SU-DHL-6 (cell line): ENCODE measurements around the gene ACVRL1.

ENCODE experiments used
- H2AFZ ChIP-seq: fragments of 200-600 bp; sonication (generic); 2 replicates; pipeline ENCODE4 v1.6.1; 2014; ENCODE audit warnings: low read depth, mild to moderate bottlenecking, moderate library complexity, mixed read lengths, antibody characterized with exemption, low read length; ENCODE audit not compliant: severe bottlenecking
- H3F3A ChIP-seq: fragments of 200-600 bp; shearing (Covaris generic); 2 replicates; pipeline ENCODE4 v1.6.0; 2016; ENCODE audit warnings: antibody characterized with exemption, mild to moderate bottlenecking; ENCODE audit not compliant: insufficient read depth
- H3K27ac ChIP-seq: fragments of 200-600 bp; sonication (generic); 2 replicates; pipeline ENCODE4 v1.5.1; 2016; ENCODE audit warnings: low read depth, mild to moderate bottlenecking, low read length, moderate library complexity, mixed read lengths
- H3K27me3 ChIP-seq: fragments of 200-600 bp; sonication (generic), shearing (Covaris generic); 2 replicates; pipeline ENCODE4 v1.6.0; 2014; ENCODE audit warnings: mild to moderate bottlenecking, low read length
- H3K36me3 ChIP-seq: fragments of 200-600 bp; sonication (generic); 2 replicates; pipeline ENCODE4 v1.6.1; 2014; ENCODE audit warnings: mild to moderate bottlenecking, low read length, mixed read lengths
- H3K4me2 ChIP-seq: fragments of 300-600, 200-600 bp; shearing (Covaris generic), sonication (generic); 2 replicates; pipeline ENCODE4 v1.6.0; 2014; ENCODE audit warnings: low read length, low read depth, mild to moderate bottlenecking; ENCODE audit not compliant: poor library complexity, severe bottlenecking
- H3K4me3 ChIP-seq: fragments of 200-600 bp; sonication (generic); 2 replicates; pipeline ENCODE4 v1.5.1; 2014; ENCODE audit warnings: antibody characterized with exemption, low read length, mild to moderate bottlenecking, mixed read lengths; ENCODE audit not compliant: insufficient read depth, poor library complexity, severe bottlenecking
- H3K79me2 ChIP-seq: fragments of 200-600 bp; sonication (generic); 2 replicates; pipeline ENCODE4 v1.6.1; 2014; ENCODE audit warnings: mild to moderate bottlenecking, low read length, moderate library complexity; ENCODE audit not compliant: insufficient read depth
- H3K9ac ChIP-seq: fragments of 200-600 bp; sonication (generic); 2 replicates; pipeline ENCODE4 v1.7.0; 2014; ENCODE audit warnings: mild to moderate bottlenecking, low read length
- H3K9me2 ChIP-seq: fragments of 200-600 bp; sonication (generic); replicated peaks from 2 replicates; pipeline ENCODE4 v1.6.1; 2014; ENCODE audit warnings: low read length; ENCODE audit not compliant: insufficient read depth
- H3K9me3 ChIP-seq: fragments of 200-600 bp; sonication (generic); 2 replicates; pipeline ENCODE4 v1.6.1; 2014; ENCODE audit warnings: low read length, mixed read lengths; ENCODE audit not compliant: insufficient read depth
- H4K20me1 ChIP-seq: fragments of 200-600 bp; sonication (generic); 2 replicates; pipeline ENCODE4 v1.6.1; 2014; ENCODE audit warnings: low read depth, mild to moderate bottlenecking, antibody characterized with exemption, low read length, moderate library complexity, mixed read lengths
- CTCF ChIP-seq: fragments of 200-600 bp; sonication (generic); IDR thresholded peaks from one replicate; pipeline ENCODE4 v1.5.1; 2017; ENCODE audit warnings: antibody characterized with exemption, mild to moderate bottlenecking, low read length, moderate library complexity; ENCODE audit not compliant: insufficient read depth, poor library complexity, severe bottlenecking
- EZH2phosphoT487 ChIP-seq: fragments of 200-600 bp; sonication (generic), shearing (Covaris generic); conservative IDR thresholded peaks from 2 replicates; pipeline ENCODE4 v1.6.1; 2018; ENCODE audit warnings: mild to moderate bottlenecking, antibody characterized with exemption, low read length, moderate library complexity, mixed read lengths

ACVRL1 gene

GRCh38 chr12:51959211-51959610, 51.9 kb downstream of the ACVRL1 start:
- Histone ChIP-seq H3K27me3 (no peaks in the 10 kb centered on the region), H3K9ac (no peak overlapping the region), H2AFZ (no peak overlapping the region), H4K20me1 (no peaks in the 10 kb centered on the region), H3K4me3 (no peak overlapping the region), H3K36me3 (no peaks in the 10 kb centered on the region), H3K4me2 (no peak overlapping the region), H3F3A (no peaks in the 10 kb centered on the region), H3K9me2 (no peaks in the 10 kb centered on the region), H3K27ac (no peak overlapping the region), H3K79me2 (no peaks in the 10 kb centered on the region), H3K9me3 (no peaks in the 10 kb centered on the region)
- no peak for TF ChIP-seq EZH2phosphoT487
- no peak for TF ChIP-seq CTCF

GRCh38 chr12:51959921-51960320, 52.6 kb downstream of the ACVRL1 start:
- H3K9me3 ChIP-seq = no peaks in the 10 kb centered on the region
- H3F3A ChIP-seq = no peaks in the 10 kb centered on the region
- no peaks in the 10 kb centered on the region for H4K20me1 ChIP-seq
- H3K9me2 ChIP-seq = no peaks in the 10 kb centered on the region
- no peak overlapping the region for H3K27ac ChIP-seq
- no peaks in the 10 kb centered on the region for H3K27me3 ChIP-seq
- no peak overlapping the region for H3K4me2 ChIP-seq
- H3K4me3 ChIP-seq = no peak overlapping the region
- no peaks in the 10 kb centered on the region for H3K36me3 ChIP-seq
- no peak overlapping the region for H2AFZ ChIP-seq
- no peak for TF ChIP-seq CTCF
- TF ChIP-seq EZH2phosphoT487 = no peak
- no peak overlapping the region for H3K9ac ChIP-seq
- H3K79me2 ChIP-seq = no peaks in the 10 kb centered on the region

- H3K4me2 ChIP-seq = no peak overlapping the region
- H3K27ac ChIP-seq = no peak overlapping the region
- no peak overlapping the region for H3K9ac ChIP-seq
- no peaks in the 10 kb centered on the region for H3K27me3 ChIP-seq
- no peak overlapping the region for H3K4me3 ChIP-seq
- no peak for TF ChIP-seq EZH2phosphoT487
- no peak for TF ChIP-seq CTCF
- H3K36me3 ChIP-seq = no peaks in the 10 kb centered on the region
- H3K9me3 ChIP-seq = no peaks in the 10 kb centered on the region
- H4K20me1 ChIP-seq = 0 out of 2 replicates have a peak, but pooled peaks cover 3% of the 10 kb centered on the region
- H3K9me2 ChIP-seq = no peaks in the 10 kb centered on the region
- no peaks in the 10 kb centered on the region for H3F3A ChIP-seq
- no peaks in the 10 kb centered on the region for H3K79me2 ChIP-seq
- no peak overlapping the region for H2AFZ ChIP-seq
Observed at GRCh38 chr12:51960488-51960887, 53.2 kb downstream of the ACVRL1 start.
